22Rv1 (cell line): ENCODE results near the gene IP6K3.

Experiments
- H3K27ac ChIP-seq: fragments of 450-650 bp; 2 replicates; pipeline ENCODE4 v1.5.1; 2017
- ZFX ChIP-seq: fragments of 450-650 bp; IDR thresholded peaks from 2 replicates; pipeline ENCODE4 v1.6.1; 2017; ENCODE audit warnings: antibody characterized with exemption, borderline replicate concordance
- TF ChIP-seq, protein P1 (sequence below): fragments of 450-650 bp; IDR thresholded peaks from 2 replicates; pipeline ENCODE4 v1.5.1; 2017; ENCODE audit warnings: mild to moderate bottlenecking

The IP6K3 gene

DNA sequence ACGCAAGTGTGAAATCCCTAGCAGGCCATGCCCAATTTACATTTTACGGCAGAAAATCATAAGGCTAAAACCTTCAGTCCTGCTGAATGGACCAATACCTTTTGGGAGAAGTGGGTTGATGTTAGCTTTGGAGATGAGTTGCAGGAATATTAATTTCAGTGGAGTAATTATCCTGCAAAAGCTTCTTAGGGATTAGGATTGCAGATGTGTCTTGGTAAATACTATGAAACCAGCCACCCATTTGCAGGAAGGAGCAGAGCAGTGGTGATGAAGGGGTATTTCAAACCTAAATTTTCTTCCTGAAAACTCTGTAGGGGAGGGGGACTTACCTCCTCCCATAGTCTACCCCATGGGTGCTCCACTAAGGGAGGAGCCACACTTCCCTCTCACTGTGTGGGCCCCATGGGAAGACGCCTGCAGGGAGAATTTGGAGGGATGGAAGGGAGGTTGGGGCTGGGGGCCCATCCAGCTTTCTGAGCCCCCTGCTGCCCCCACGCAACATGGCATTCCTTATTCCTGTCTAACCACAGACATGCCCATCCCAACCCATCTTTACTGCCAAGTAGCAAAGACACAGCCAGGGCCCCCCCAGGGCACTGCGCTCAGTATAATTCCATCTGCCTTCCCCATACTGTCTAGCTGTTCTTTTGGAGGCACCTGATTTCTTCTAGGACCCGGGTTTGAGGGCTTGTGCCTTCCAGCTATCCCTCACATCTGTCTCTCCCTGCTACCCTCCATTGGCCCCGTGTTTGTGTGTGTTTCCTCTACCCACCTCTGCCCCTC lies 20.6 kb downstream of the IP6K3 start:
- no peak for TF ChIP-seq ZFX
- TF ChIP-seq, protein P1, sequence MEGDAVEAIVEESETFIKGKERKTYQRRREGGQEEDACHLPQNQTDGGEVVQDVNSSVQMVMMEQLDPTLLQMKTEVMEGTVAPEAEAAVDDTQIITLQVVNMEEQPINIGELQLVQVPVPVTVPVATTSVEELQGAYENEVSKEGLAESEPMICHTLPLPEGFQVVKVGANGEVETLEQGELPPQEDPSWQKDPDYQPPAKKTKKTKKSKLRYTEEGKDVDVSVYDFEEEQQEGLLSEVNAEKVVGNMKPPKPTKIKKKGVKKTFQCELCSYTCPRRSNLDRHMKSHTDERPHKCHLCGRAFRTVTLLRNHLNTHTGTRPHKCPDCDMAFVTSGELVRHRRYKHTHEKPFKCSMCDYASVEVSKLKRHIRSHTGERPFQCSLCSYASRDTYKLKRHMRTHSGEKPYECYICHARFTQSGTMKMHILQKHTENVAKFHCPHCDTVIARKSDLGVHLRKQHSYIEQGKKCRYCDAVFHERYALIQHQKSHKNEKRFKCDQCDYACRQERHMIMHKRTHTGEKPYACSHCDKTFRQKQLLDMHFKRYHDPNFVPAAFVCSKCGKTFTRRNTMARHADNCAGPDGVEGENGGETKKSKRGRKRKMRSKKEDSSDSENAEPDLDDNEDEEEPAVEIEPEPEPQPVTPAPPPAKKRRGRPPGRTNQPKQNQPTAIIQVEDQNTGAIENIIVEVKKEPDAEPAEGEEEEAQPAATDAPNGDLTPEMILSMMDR = no peak
- no peak overlapping the region for H3K27ac ChIP-seq

DNA sequence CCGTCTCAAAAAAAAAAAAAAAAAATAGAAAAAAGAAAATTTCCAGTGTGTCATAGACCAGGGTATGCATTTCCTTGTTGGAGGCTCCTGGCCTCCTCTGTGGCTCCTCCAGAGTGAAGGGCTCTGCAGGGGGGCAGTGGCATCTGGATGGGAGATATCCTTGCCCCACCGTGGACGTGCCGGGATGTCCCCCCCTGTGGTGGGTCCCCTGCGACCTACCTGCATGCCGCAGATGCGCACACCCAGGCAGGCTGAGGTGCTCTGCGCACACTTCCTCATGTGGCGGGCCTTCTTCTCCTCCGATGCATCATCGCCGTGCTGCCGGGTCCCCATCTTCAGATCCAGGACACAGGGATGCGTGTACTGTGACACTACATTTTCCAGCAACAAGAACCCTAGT lies 21.5 kb downstream of the IP6K3 start:
- no peak overlapping the region for H3K27ac ChIP-seq
- TF ChIP-seq, protein P1 = no peak
- no peak for TF ChIP-seq ZFX

DNA sequence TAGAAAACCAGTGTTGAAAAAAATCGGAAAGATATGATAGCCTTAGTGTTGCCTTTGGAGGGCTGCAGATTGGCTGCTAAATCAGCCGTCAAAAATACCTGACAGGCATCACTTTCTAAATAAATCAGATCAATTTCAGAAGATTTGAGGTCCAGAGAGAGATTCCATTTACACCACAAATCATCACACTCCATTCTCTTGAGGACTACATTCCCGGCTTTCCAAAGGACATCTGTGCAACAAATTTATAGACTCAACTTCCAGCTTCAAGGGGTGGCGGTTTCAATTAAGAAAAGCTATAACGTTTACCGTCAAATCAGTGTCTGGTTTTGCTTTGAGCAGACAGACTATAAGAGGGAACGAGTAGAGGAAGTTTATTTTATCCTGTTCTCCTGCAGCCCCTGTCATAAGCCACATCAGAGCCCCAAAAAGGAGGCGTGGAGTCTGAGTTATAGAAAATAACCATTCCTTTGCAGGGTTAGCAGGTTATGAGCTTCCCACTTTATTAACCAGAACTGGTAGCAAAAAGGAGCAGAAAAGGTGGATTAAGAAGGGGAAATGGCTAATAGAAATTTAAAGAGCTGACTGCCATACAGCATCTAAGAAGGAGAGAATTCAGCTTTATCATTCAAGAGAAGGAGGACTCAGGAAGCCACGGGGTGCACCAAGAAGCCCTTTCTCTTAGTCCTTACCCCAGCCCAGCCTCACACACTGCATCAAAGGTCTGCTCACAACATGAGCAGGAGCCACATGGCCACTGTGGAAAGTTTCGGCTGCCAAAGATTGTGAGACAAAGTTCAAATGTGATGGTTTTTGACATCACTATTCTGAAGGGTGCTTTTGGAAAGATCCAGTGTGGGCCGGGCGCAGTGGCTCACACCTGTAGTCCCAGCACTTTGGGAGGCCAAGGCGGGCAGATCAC lies 22.3 kb downstream of the IP6K3 start:
- TF ChIP-seq, protein P1 = no peak
- TF ChIP-seq ZFX = no peak
- no peak overlapping the region for H3K27ac ChIP-seq

DNA sequence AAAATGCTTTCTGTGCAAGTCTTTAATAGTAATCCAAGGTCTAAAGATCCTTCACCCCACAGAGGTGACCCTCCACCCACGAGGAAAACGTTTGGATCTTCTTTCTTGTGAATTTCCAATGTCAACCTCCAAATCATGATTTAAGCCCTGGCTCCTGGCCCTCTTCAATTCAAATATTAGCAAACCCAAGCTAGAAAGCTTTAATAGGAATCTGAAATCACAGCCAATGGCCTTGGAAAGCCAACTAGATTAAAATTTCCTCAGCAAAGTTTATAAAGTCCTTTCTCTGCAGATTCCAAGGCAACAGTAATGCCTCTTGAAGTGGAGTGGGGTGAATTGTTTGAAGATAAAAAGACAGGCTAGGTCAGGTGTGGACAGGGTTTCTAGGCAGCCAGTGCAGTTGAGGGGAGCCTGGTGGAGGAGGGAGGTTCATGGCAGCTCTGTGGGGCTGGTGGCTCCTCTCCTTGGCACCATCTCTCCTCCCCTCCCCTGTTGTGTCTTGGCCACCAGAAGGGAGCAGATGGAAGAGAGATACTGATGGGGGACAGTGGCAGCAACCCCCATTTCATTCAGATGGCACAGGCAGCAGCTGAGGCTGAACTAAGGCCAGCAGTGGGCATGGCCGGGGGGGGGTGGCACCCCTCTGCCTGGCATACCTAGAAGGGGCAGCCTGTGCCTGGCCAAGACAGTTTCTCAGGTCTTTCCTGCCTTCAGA lies 23.2 kb downstream of the IP6K3 start:
- TF ChIP-seq, protein P1 = no peak

DNA sequence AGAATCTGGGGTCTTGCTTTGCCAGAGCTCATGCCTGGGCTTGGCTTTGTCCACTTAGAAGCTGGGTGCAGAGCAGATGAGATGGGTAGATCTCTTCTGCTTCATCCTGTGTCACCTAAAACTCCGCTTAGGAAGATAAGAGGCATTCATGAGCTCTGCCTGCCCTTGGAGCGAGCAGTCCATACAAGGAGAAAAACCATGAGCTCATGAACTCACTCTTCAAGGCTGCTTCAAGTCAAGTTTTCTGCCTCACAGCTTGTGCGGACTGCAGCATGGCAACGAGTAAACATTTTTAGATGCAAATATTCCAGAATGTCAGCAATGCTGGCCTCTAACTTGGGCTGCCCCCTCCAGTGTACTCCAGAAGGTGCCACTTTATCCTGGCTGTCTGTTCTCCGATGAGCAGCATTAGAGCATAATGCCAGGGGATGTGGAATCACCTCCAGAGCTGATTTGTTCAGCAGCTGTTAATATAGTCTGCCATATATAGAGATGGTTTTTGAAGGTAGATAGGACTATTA lies 24.5 kb downstream of the IP6K3 start:
- TF ChIP-seq, protein P1 = no peak
- TF ChIP-seq ZFX = no peak
- H3K27ac ChIP-seq = peak overlapping the region; percentile 55

More for the DNA sequence above, 23.2 kb downstream of the IP6K3 start:
- no peak overlapping the region for H3K27ac ChIP-seq

DNA sequence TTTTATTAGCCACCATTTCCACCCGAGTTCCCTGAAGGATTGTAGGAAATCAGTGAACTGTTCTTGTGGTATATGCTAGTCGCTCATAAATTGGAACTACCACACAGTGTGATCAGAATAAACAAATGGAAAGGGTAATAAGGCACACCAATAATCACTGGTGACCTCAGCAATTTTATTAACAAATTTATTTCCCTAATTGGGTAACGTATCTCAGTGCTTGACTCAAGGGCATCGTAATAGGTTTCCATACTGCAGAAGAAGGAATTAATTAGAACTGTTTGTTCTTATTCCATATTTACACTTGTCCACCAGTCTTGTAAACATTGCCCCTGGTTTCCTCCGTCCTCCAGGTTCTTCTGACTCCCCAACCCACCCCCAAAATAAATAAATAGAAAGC lies 25.2 kb downstream of the IP6K3 start:
- TF ChIP-seq, protein P1 = no peak
- TF ChIP-seq ZFX = no peak
- H3K27ac ChIP-seq = peak overlapping the region; percentile 55
